Measurements from ENCODE around the gene KIF5B. TPM values are rescaled to one million over a fixed set of nuclear protein-coding genes. Genes with fewer than 3 reads are reported as not detected.

Gene KIF5B
- total and polyA plus RNA-seq, 2 of the 8 experiments (the other 6 are each of a cell fraction or from before 2014, with no cell fraction given), result 9.8 to 68.4 TPM

- no peak for TF ChIP-seq SIRT6 (IDR thresholded peaks at IDR 0.05; ENCODE audit: low read length)
- no peak for TF ChIP-seq TAF1 (IDR thresholded peaks at IDR 0.05; ENCODE audit: low read depth, low read length)
- TF ChIP-seq BRCA1 (IDR thresholded peaks at IDR 0.05; ENCODE audit: low read depth, low read length), result no peak
- no peak for TF ChIP-seq JUND (IDR thresholded peaks at IDR 0.05; ENCODE audit: low read length)
These were observed 78.6 kb downstream of the KIF5B start (continued) for GRCh38 chr10:31977440-31978155.
